AG04450 (cell line): ENCODE measurements around the gene OSER1. TPM values are rescaled to one million over a fixed set of nuclear protein-coding genes. Genes with fewer than 3 reads are reported as not detected.
A peak's percentile ranks its signal among the peaks of the same experiment; 100 is the strongest.

Experiments
- CTCF ChIA-PET: fragments of 300-600, 350-600 bp; formaldehyde crosslinking; extraction: SDS; loops from one replicate; lab custom pipeline; 2022; ENCODE audit warnings: antibody characterized with exemption, inconsistent platforms; lab: Charles Lee
- POLR2A ChIA-PET: fragments of 350-600 bp; formaldehyde crosslinking; extraction: SDS; loops from one replicate; lab custom pipeline; 2021; ENCODE audit warnings: antibody characterized with exemption, inconsistent platforms; lab: Yijun Ruan, JAX
- DNase-seq: peaks from one replicate; pipeline ENCODE4 v3.0.0-alpha.2; 2011; ENCODE audit warnings: low read depth, low spot score
- H3K27ac ChIP-seq: one replicate; pipeline ENCODE4 v1.5.1; 2012; ENCODE audit warnings: low read depth, low read length, control low read depth
- H3K27me3 ChIP-seq: one replicate; pipeline ENCODE4 v1.6.0; 2012; ENCODE audit warnings: low read length; ENCODE audit not compliant: control insufficient read depth, insufficient read depth
- H3K4me3 ChIP-seq: 2 replicates; pipeline ENCODE4 v1.5.1; 2011; ENCODE audit warnings: mild to moderate bottlenecking, low read depth, low read length, control low read depth
- H3K9me3 ChIP-seq: 2 replicates; pipeline ENCODE4 v1.5.1; 2012; ENCODE audit warnings: low read length; ENCODE audit not compliant: control insufficient read depth, insufficient read depth
- CTCF ChIP-seq: IDR thresholded peaks from 2 replicates; pipeline ENCODE4 v1.5.1; 2011; ENCODE audit warnings: low read depth, low read length, control low read depth, inconsistent platforms
- polyA plus RNA-seq: library from polyadenylated mRNA; depleted of rRNA; stranded (reverse); fragments of >200 nt; gene quantifications from 2 replicates; pipeline ENCODE4 v1.2.3, GENCODE V29; 2011

Gene OSER1
- polyA plus RNA-seq, 1 experiment, result 59.3 TPM

GRCh38 chr20:44186674-44187053 lies 23.9 kb downstream of the OSER1 start:
- H3K27me3 ChIP-seq, result no peaks in the 10 kb centered on the region
- H3K9me3 ChIP-seq, result no peaks in the 10 kb centered on the region
- ChIA-PET POLR2A (interaction anchor here (1.7 to 2.0 kb wide), 2 partner anchors 49 to 70 kb away, joined by 8 to 9 read pairs; no protein-coding TSS in a partner anchor), CTCF (interaction anchor here (3.4 to 7.0 kb wide), 2 partner anchors 69 to 70 kb away, joined by 25 to 402 read pairs; no protein-coding TSS in a partner anchor)
- no peak for TF ChIP-seq CTCF
- H3K4me3 ChIP-seq, result peak overlapping the region; percentile 51
- H3K27ac ChIP-seq, result peak overlapping the region; percentile 85
- DNase-seq, result no peak

GRCh38 chr20:44186201-44186600 lies 24.4 kb downstream of the OSER1 start:
- POLR2A ChIA-PET, result no interaction called here

GRCh38 chr20:44185574-44185973 lies 25.0 kb downstream of the OSER1 start:
- DNase-seq, result no peak
- H3K4me3 ChIP-seq, result no peak overlapping the region
- H3K27me3 ChIP-seq, result no peaks in the 10 kb centered on the region
- H3K27ac ChIP-seq, result no peak overlapping the region
- H3K9me3 ChIP-seq, result no peaks in the 10 kb centered on the region
- ChIA-PET CTCF (interaction anchor here (3.4 kb wide), 1 partner anchor 68 kb away, joined by 25 read pairs; no protein-coding TSS in a partner anchor), POLR2A (no interaction called here)
- TF ChIP-seq CTCF, result no peak

More at GRCh38 chr20:44186201-44186600, 24.4 kb downstream of the OSER1 start:
- DNase-seq, result no peak
- Histone ChIP-seq H3K27me3 (no peaks in the 10 kb centered on the region), H3K4me3 (no peak overlapping the region; the same call in 1 of the 2 replicates), H3K27ac (no peak overlapping the region), H3K9me3 (no peaks in the 10 kb centered on the region)
- no peak for TF ChIP-seq CTCF
- CTCF ChIA-PET, result interaction anchor here (3.4 kb wide), 1 partner anchor 69 kb away, joined by 25 read pairs; no protein-coding TSS in a partner anchor

- H3K27me3 ChIP-seq, result no peaks in the 10 kb centered on the region
- no peak for TF ChIP-seq CTCF
- H3K9me3 ChIP-seq, result no peaks in the 10 kb centered on the region
- DNase-seq, result no peak
- ChIA-PET CTCF (interaction anchor here (3.4 kb wide), 1 partner anchor 66 kb away, joined by 25 read pairs; no protein-coding TSS in a partner anchor), POLR2A (interaction anchor here (0.6 kb wide), 1 partner anchor 535 kb away, joined by 5 read pairs; no protein-coding TSS in a partner anchor)
- no peak overlapping the region for H3K4me3 ChIP-seq
- H3K27ac ChIP-seq, result no peak overlapping the region
Observed at GRCh38 chr20:44183282-44183681, 27.3 kb downstream of the OSER1 start.

GRCh38 chr20:44182863-44183262 lies 27.7 kb downstream of the OSER1 start:
- no peak for TF ChIP-seq CTCF
- Histone ChIP-seq H3K4me3 (no peak overlapping the region), H3K27ac (no peak overlapping the region), H3K27me3 (no peaks in the 10 kb centered on the region), H3K9me3 (no peaks in the 10 kb centered on the region)
- CTCF ChIA-PET, result no interaction called here
- POLR2A ChIA-PET, result no interaction called here
- no peak for DNase-seq
